ENCODE results near the gene NTRK3.

- TF ChIP-seq, protein P1, sequence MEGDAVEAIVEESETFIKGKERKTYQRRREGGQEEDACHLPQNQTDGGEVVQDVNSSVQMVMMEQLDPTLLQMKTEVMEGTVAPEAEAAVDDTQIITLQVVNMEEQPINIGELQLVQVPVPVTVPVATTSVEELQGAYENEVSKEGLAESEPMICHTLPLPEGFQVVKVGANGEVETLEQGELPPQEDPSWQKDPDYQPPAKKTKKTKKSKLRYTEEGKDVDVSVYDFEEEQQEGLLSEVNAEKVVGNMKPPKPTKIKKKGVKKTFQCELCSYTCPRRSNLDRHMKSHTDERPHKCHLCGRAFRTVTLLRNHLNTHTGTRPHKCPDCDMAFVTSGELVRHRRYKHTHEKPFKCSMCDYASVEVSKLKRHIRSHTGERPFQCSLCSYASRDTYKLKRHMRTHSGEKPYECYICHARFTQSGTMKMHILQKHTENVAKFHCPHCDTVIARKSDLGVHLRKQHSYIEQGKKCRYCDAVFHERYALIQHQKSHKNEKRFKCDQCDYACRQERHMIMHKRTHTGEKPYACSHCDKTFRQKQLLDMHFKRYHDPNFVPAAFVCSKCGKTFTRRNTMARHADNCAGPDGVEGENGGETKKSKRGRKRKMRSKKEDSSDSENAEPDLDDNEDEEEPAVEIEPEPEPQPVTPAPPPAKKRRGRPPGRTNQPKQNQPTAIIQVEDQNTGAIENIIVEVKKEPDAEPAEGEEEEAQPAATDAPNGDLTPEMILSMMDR (optimal IDR thresholded peaks at IDR 0.05 in 1 of 3, IDR thresholded peaks at IDR 0.05 in 1 of 3, conservative IDR thresholded peaks at IDR 0.05 in 1 of 3; ENCODE audit: extremely low read depth in 1 of 3, insufficient read depth in 2 of 3, low read length in 3 of 3), result no peak
- no peak for TF ChIP-seq EZH2 (IDR thresholded peaks at IDR 0.05; ENCODE audit: low read length)
Observed at GRCh38 chr15:88133795-88134194, 122.7 kb downstream of the NTRK3 start.
